ENCODE results near the gene ABCC3.
"Not testable (repeated sequence)": the region's sequence is repeated elsewhere in the genome, so short reads cannot be mapped to it uniquely, and the experiment has no call there.

ABCC3 gene

GRCh38 chr17:50672071-50672470 lies 37.4 kb downstream of the ABCC3 start:
- no peak for DNase-seq

GRCh38 chr17:50672831-50673551 lies 38.3 kb downstream of the ABCC3 start:
- no peak for DNase-seq

- DNase-seq = no peak
These were observed 40.5 kb downstream of the ABCC3 start for GRCh38 chr17:50675190-50675589.

GRCh38 chr17:50675627-50676026 lies 40.9 kb downstream of the ABCC3 start:
- DNase-seq = no peak

GRCh38 chr17:50676065-50676975 lies 41.6 kb downstream of the ABCC3 start:
- DNase-seq = no peak

- DNase-seq = no peak
These were observed 43.2 kb downstream of the ABCC3 start for GRCh38 chr17:50677851-50678375.

- DNase-seq = no peak
These were observed 44.4 kb downstream of the ABCC3 start for GRCh38 chr17:50679008-50679544.

- DNase-seq = no peak
These were observed 45.4 kb downstream of the ABCC3 start for GRCh38 chr17:50680126-50680525.

- DNase-seq = not testable (repeated sequence)
These were observed 46.0 kb downstream of the ABCC3 start for GRCh38 chr17:50680543-50681262.

- DNase-seq = no peak
These were observed 46.9 kb downstream of the ABCC3 start for GRCh38 chr17:50681263-50682200.

- no peak for DNase-seq
These were observed 47.8 kb downstream of the ABCC3 start for GRCh38 chr17:50682441-50682840.

- DNase-seq = no peak
These were observed 48.3 kb downstream of the ABCC3 start for GRCh38 chr17:50682938-50683337.

- DNase-seq = no peak
These were observed 49.0 kb downstream of the ABCC3 start for GRCh38 chr17:50683434-50684287.

GRCh38 chr17:50684288-50684611 lies 49.6 kb downstream of the ABCC3 start:
- DNase-seq = no peak

- peak; percentile 43 for DNase-seq
These were observed 50.1 kb downstream of the ABCC3 start for GRCh38 chr17:50684612-50685333.

- DNase-seq = no peak
These were observed 50.6 kb downstream of the ABCC3 start for GRCh38 chr17:50685334-50685665.

- DNase-seq = no peak
These were observed 51.2 kb downstream of the ABCC3 start for GRCh38 chr17:50685691-50686493.

- no peak for DNase-seq
These were observed 52.0 kb downstream of the ABCC3 start for GRCh38 chr17:50686494-50687199.

Measured in NCI-H2029 (cell line).